ENCODE measurements around the gene AGAP1. TPM values are rescaled to one million over a fixed set of nuclear protein-coding genes. Genes with fewer than 3 reads are reported as not detected.

Gene AGAP1
- total RNA-seq, 4 donors from 2014 or later, result 33.7 to 55.2 (median 37.5) TPM

DNA sequence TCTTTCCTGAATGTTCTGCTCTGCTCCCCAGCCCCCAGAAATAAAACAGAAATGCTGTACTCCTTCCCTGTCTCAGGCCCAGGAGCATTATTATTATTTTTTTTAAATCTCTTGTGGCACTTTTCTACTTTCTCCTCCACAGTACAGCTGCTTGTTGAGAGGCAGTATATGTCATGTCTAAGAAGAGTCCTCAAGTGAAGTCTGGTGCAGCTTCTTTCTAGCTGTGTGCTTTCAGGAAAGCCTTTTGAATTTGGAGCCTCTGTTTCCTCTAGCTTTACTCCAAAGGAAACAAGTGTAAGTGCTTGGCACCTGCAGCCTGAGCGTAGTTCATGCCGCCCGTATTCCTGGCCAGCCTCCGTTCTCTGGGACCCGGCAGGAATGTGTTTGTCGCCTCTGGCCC, 22.4 kb downstream of the AGAP1 start:
- 95% methylated on average over 4 of the region's 6 CpGs; no CpG with 5 or more reads in 1 of the 2 donors for WGBS, 2 donors (ENCODE audit: low coverage in 1 of 2)
- no peak overlapping the region for H3K27ac ChIP-seq
- no peak for ATAC-seq
- no peak for TF ChIP-seq POLR2A (IDR thresholded peaks at IDR 0.05)
- no peak for TF ChIP-seq EP300 (IDR thresholded peaks at IDR 0.05)
- TF ChIP-seq, protein P1, sequence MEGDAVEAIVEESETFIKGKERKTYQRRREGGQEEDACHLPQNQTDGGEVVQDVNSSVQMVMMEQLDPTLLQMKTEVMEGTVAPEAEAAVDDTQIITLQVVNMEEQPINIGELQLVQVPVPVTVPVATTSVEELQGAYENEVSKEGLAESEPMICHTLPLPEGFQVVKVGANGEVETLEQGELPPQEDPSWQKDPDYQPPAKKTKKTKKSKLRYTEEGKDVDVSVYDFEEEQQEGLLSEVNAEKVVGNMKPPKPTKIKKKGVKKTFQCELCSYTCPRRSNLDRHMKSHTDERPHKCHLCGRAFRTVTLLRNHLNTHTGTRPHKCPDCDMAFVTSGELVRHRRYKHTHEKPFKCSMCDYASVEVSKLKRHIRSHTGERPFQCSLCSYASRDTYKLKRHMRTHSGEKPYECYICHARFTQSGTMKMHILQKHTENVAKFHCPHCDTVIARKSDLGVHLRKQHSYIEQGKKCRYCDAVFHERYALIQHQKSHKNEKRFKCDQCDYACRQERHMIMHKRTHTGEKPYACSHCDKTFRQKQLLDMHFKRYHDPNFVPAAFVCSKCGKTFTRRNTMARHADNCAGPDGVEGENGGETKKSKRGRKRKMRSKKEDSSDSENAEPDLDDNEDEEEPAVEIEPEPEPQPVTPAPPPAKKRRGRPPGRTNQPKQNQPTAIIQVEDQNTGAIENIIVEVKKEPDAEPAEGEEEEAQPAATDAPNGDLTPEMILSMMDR (IDR thresholded peaks at IDR 0.05), result no peak
- TF ChIP-seq POLR2AphosphoS5 (IDR thresholded peaks at IDR 0.05), result no peak
- H3K4me3 ChIP-seq, result no peak overlapping the region
- H3K27me3 ChIP-seq, result no peaks in the 10 kb centered on the region
- peaks cover 0 to 48% (median 2%) of the 10 kb centered on the region in 3 donors for H3K4me1 ChIP-seq
- H3K9me3 ChIP-seq, result no peaks in the 10 kb centered on the region
- no peaks in the 10 kb centered on the region for H3K36me3 ChIP-seq

DNA sequence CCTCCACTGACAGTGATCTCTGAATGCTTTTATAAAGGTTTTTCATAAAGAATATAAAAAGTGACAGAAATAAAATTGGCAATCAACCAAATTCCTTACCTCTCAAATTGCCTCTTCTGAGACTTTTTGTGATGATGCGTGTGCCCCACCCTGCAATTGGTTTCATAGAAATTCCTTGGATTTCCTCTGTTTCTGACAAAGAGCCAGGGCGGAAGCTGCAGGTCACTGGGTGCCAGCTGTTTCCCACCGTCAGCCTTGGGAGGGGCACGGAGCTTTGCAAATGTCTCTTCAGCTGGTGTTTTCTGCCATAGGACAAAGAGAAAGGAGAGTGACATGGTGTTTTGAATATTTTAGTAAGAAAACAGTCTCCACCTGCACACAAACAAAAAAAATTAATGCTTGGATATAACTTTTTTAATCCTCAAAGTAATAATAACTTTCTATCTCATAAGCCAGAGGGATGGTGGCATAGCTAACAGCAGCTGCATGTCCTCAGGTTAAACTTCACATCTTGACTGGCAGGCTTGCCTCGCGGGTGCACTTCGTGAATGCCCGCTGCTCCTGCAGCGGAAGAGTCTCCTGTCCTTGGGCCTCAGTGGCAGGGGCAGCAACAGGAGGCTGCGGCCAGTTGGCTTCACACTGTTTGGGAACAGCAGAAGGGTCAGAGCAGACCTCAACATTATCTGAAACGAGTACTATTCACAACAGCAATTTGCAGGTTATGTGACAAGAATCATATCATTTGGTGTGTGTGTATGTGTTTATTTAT, 24.7 kb downstream of the AGAP1 start:
- Histone ChIP-seq H3K27ac (no peak overlapping the region), H3K9me3 (no peaks in the 10 kb centered on the region), H3K36me3 (no peaks in the 10 kb centered on the region), H3K4me1 (peaks cover 0 to 50% (median 2%) of the 10 kb centered on the region in 3 donors), H3K4me3 (no peak overlapping the region), H3K27me3 (no peaks in the 10 kb centered on the region)
- TF ChIP-seq, protein P1 (IDR thresholded peaks at IDR 0.05), result no peak
- TF ChIP-seq EP300 (IDR thresholded peaks at IDR 0.05) (no peak), POLR2AphosphoS5 (IDR thresholded peaks at IDR 0.05) (no peak), POLR2A (IDR thresholded peaks at IDR 0.05) (no peak)
- no peak for ATAC-seq
- WGBS, 2 donors (ENCODE audit: low coverage in 1 of 2), result 75 to 100% methylated on average over 1 to 7 of the region's 11 CpGs

DNA sequence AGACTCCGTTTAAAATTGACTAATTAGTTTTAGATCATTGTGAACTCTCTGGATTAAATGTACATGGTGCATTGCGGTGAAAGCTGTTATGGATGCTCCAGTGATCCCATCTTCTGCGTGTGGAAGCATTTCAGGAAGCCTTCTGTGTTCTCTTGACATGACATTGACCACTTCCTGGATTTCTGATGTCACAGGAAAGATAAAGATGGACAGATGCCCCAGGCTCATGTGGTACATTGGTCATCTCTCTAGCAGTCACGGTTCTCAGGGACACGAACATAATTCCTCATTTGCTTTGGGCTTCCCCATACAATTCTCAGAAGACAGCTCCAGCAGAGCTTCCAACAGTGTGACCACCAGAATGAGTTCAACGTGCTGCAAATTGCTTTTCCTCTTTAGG, 26.9 kb downstream of the AGAP1 start:
- ATAC-seq, result no peak
- Histone ChIP-seq H3K9me3 (no peaks in the 10 kb centered on the region), H3K4me3 (no peak overlapping the region), H3K4me1 (peaks cover 0 to 40% (median 2%) of the 10 kb centered on the region in 3 donors), H3K36me3 (no peaks in the 10 kb centered on the region), H3K27me3 (no peaks in the 10 kb centered on the region), H3K27ac (no peak overlapping the region)
- 89 to 92% methylated on average over 6 of the region's 6 CpGs for WGBS, 2 donors (ENCODE audit: low coverage in 1 of 2)
- TF ChIP-seq EP300 (IDR thresholded peaks at IDR 0.05) (no peak), POLR2AphosphoS5 (IDR thresholded peaks at IDR 0.05) (no peak), POLR2A (IDR thresholded peaks at IDR 0.05) (no peak)
- TF ChIP-seq, protein P1 (IDR thresholded peaks at IDR 0.05), result no peak

DNA sequence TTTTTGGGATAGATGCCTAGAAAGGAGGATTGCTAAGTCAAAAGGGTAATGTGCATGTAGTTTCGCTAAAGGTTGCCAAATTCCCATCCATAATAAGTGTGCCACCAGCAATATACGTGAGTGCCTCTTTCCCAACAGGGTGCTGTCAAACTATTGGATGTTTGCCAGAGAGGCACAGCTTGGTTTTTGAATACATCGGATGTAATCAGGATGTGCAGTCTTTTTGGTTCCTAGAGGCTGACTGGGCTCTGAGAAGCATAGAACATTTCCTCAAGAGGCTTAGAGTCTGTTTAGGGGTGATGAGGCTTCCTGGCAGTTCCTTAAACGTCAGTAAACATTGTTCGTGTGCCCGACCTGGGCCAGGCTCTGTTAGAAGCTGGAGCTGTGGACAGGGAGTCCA, 28.0 kb downstream of the AGAP1 start:
- Histone ChIP-seq H3K36me3 (no peaks in the 10 kb centered on the region), H3K27me3 (no peaks in the 10 kb centered on the region), H3K4me3 (no peak overlapping the region), H3K27ac (no peak overlapping the region), H3K9me3 (no peaks in the 10 kb centered on the region), H3K4me1 (peaks cover 0 to 40% (median 2%) of the 10 kb centered on the region in 3 donors)
- WGBS, 2 donors (ENCODE audit: low coverage in 1 of 2), result 56 to 66% methylated on average over 3 to 5 of the region's 6 CpGs
- ATAC-seq, result no peak
- no peak for TF ChIP-seq POLR2A (IDR thresholded peaks at IDR 0.05)
- TF ChIP-seq POLR2AphosphoS5 (IDR thresholded peaks at IDR 0.05), result no peak
- TF ChIP-seq, protein P1 (IDR thresholded peaks at IDR 0.05), result no peak
- no peak for TF ChIP-seq EP300 (IDR thresholded peaks at IDR 0.05)

DNA sequence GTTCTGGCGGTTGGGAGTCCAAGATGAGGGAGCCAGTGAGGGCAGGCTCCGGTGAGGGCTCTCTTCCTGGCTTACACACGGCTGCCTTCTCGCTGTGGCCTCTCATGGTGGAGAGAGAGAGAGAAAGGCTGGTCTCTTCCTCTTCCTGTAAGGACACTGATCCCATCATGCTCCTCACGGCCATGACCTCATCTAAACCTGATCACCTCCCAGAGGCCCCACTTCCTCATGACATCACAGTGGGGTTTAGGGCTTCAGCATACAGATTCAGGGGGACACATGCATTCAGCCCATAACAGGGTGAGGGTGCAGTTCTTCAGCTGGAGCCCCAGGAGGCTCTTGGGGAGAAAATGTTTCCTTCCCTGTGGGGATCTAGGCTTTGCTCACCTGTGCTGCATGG, 29.2 kb downstream of the AGAP1 start:
- H3K27me3 ChIP-seq, result no peaks in the 10 kb centered on the region
- 72 to 100% methylated on average over 1 to 3 of the region's 5 CpGs for WGBS, 2 donors (ENCODE audit: low coverage in 1 of 2)

More for the DNA sequence above, 29.2 kb downstream of the AGAP1 start:
- TF ChIP-seq EP300 (IDR thresholded peaks at IDR 0.05) (no peak), POLR2AphosphoS5 (IDR thresholded peaks at IDR 0.05) (no peak), POLR2A (IDR thresholded peaks at IDR 0.05) (no peak)
- TF ChIP-seq, protein P1 (IDR thresholded peaks at IDR 0.05), result no peak
- no peak overlapping the region for H3K27ac ChIP-seq
- no peak for ATAC-seq
- H3K9me3 ChIP-seq, result no peaks in the 10 kb centered on the region
- H3K4me1 ChIP-seq, result peaks cover 0 to 48% (median 2%) of the 10 kb centered on the region in 3 donors
- no peaks in the 10 kb centered on the region for H3K36me3 ChIP-seq
- no peak overlapping the region for H3K4me3 ChIP-seq
